ENCODE results near the gene TDRD5.

Gene TDRD5

GRCh38 chr1:179612361-179612760 is 20.7 kb downstream of the TDRD5 start:
- no peak for DNase-seq

GRCh38 chr1:179630719-179631118 is 39.1 kb downstream of the TDRD5 start:
- no peak for DNase-seq

GRCh38 chr1:179632868-179633267 is 41.2 kb downstream of the TDRD5 start:
- no peak for DNase-seq

- DNase-seq: no peak
Observed at GRCh38 chr1:179637211-179637860, 45.7 kb downstream of the TDRD5 start.

DNA sequence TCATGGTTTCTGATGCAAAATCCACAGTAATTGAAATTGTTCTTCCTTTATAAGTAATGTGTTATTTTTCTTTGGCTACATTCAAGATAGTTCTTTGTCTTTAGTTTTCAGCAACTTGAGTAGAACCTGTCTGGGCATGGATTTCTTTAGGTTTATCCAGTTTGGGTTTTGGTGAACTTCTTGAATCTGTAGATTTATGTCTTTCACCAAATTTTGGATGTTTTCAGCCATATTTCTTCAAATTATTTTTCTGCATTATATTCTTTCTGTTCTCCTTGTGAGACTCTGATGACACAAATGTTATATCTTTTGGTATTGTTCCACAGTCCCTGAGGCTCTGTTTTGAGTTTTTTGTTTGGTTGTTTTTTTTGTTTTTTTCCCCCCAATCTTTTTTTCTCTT is 69.4 kb downstream of the TDRD5 start:
- no peak for DNase-seq

GRCh38 chr1:179663810-179664209 is 72.2 kb downstream of the TDRD5 start:
- DNase-seq: no peak

DNA sequence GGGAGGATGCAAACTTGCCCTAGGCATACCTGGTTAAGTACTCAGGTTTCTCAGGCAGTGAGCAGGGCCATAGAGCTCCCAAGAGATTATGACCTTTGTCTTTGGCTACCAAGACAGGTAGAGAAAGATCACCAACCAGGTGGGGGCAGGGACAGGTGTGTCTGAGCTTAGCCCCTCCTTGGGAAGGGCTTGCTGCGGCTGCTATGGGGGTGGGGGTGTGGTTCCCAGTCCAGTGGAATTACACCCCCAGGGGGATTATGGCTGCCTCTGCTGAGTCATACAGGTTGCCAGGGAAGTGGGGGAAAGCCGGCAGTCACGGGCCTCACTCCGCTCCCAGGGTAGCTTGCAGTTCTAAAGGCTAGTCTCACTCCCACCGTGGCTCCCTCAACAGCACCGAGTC is 86.2 kb downstream of the TDRD5 start:
- no peak for DNase-seq

DNA sequence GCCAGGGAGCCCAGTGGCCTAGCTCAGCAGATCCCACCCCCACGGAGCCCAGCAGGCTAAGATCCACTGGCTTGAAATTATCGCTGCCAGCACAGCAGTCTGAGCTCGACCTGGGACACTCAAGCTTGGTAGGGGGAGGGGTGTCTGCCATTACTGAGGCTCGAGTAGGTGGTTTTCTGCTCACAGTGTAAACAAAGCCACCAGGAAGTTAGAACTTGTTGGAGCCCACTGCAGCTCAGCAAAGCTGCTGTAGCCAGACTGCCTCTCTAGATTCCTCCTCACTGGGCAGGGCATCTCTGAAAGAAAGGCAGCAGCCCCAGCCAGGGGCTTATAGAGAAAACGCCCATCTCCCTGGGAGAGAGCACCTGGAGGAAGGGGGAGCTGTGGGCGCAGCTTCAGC is 102.9 kb downstream of the TDRD5 start:
- peak; percentile 64 for DNase-seq

DNA sequence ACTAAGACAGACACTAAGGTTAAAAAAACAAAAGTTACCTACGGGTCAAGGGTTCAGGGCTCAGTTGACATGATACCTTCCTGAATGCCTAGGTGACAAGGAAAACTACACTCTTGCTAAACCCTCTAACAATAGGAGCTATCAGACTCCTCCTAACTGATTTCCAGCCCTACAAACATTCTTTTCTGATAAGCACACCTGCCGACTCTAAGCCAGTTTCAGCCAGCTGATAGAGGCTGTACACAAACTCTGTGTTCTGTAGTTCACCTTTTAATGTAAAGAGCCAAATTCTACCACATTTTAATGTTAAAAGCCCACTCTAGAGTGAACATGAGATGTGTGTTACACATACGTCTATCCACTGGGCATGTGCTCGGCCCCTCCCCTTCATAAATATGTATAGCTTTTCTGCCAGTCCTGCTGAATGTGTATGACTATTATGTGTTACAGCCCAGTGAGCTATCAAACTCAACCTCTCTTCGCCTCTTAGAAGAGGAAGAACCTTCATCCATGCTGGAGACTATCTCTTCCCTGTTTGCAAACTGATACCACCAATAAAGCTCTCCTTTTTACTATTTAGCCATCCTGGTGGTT is 111.4 kb downstream of the TDRD5 start:
- peak; percentile 47 for DNase-seq

DNA sequence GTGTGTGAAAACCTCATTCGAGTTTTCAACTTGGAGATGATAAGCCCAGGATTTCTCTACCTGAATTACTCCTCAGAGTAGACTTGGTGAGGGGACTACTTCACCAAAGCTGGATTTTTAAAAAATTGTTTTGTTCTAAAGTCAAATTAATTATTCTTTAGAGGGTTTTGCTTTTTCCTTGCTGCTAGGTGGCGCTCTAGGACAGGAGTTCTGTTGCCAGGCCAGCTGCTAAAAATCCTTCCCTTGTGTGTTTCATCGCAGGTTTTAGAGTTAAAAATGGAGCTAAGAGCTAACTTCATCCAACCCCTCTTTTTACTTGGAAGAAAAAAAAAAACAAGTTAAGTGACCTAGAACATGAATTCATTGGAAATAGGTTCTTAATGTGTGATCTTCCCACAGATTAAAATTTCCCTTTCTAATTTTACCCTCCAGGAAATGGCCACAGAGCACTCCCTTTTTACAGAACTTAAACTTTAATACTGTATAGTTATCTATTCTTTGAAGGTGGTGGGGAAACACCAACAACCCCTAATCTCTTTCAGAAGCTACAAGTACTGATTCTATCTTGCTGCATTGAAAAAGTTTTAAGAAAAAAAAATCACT is 114.8 kb downstream of the TDRD5 start:
- DNase-seq: peak; percentile 81

DNA sequence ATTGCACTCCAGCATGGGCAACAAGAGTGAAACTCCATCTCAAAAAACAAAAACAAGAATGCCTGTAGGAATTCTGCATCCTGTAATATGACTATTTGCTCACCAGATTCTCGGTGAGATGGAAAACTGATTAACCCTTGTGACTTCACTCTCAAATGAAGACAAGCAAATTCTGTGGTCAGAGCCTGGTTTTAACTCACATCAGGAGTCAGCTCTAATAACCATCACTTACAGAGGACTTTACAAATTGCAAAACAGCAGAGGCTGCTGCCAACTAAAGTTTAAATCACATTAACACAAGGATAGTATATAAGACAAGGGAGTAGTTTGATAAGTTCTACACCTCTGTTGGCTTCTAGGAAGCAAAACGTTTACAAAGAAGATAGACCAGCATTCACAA is 115.8 kb downstream of the TDRD5 start:
- DNase-seq: no peak

GRCh38 chr1:179708434-179709195 is 117.0 kb downstream of the TDRD5 start:
- DNase-seq: no peak

DNA sequence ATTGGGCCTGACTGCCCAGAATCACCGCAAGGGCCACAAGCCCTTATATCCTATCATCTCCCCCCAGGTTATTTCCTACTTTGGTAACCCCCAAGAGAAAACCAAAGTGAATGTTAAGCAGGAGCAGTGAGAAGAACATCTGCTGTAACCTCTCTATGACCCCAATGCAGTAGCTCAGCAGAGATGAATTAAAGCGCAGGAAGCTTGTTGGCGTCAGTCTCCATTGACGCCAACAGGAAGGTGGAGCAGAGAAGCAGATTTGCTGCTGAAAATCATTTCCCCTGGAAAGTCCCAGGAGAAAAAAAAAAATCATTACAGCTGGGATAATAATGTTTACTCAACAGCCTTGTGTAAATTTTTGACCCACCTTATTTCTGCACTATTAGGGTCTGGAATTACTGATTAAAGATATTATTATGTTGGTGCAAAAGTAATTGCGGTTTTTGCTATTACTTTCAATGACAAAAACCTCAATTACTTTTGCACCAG is 118.3 kb downstream of the TDRD5 start:
- DNase-seq: peak; percentile 62

DNA sequence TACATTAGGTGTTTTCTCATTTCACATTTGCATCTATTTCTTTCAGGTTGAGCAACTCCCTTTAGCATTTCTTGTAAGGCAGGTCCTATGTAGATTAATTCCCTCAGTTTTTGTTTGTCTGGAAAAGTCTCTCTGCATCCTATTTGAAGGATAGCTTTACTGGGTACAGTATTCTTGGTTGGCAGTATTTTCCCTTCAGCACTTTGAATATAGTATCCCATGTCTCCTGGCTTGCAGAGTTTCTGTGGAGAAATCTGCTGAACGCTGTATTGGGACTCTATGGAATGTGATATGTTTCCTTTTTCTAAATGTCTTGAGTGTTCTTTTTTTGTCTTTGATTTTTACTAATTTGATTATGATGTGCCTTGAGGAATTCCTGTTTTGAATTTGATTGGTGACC is 122.5 kb downstream of the TDRD5 start:
- DNase-seq: peak; percentile 36

DNA sequence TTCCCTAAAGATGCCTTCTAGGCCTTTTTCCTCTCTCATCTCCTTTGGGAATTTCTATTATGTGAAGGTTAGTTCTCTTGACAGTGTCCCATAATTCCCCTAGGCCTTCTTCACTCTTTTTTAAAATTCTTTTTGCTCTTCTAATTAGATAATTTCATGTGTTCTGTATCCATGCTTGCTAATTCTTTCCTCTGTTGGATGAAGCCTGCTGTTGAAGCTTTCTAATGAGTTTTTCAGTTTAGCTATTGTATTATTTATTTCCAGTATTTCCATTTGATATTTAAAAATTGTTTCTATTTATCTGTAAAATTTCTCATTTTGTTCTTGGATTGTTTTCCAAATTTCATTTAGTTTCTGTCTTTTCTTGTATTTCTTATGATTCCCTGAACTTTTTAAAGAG is 123.0 kb downstream of the TDRD5 start:
- DNase-seq: no peak

GRCh38 chr1:179719272-179719671 is 127.6 kb downstream of the TDRD5 start:
- DNase-seq: no peak

- no peak for DNase-seq
Observed at GRCh38 chr1:179728271-179728670, 136.6 kb downstream of the TDRD5 start.

- no peak for DNase-seq
Observed at GRCh38 chr1:179729881-179730280, 138.2 kb downstream of the TDRD5 start.

DNA sequence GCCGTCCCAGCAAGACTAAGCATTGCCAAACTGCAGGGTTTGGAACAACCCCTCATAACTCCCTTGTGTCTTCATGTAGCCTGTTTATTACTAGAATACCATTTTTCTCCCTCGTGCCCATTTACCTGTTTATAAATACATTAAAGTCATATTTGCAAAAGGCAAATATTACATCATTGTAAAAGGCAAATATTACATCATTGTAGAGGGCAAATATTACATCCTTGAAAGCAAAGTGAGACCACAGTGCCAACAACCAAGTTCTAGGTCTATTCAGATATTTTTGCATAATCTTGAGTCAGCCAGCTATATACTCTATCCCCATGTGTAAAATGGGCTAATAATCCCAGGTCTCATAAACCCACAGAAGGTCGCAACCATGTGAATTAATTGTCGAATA is 140.0 kb downstream of the TDRD5 start:
- peak; percentile 90 for DNase-seq

Measured in DMS53 (cell line).